AG04450 (cell line): ENCODE measurements around the gene SLC4A9. TPM values are rescaled to one million over a fixed set of nuclear protein-coding genes. Genes with fewer than 3 reads are reported as not detected.

ENCODE experiments used
- CTCF ChIA-PET: fragments of 300-600, 350-600 bp; formaldehyde crosslinking; extraction: SDS; loops from one replicate; lab custom pipeline; 2022; ENCODE audit warnings: antibody characterized with exemption, inconsistent platforms; lab: Charles Lee
- POLR2A ChIA-PET: fragments of 350-600 bp; formaldehyde crosslinking; extraction: SDS; loops from one replicate; lab custom pipeline; 2021; ENCODE audit warnings: antibody characterized with exemption, inconsistent platforms; lab: Yijun Ruan, JAX
- DNase-seq: peaks from one replicate; pipeline ENCODE4 v3.0.0-alpha.2; 2011; ENCODE audit warnings: low read depth, low spot score
- H3K27ac ChIP-seq: one replicate; pipeline ENCODE4 v1.5.1; 2012; ENCODE audit warnings: low read depth, low read length, control low read depth
- H3K27me3 ChIP-seq: one replicate; pipeline ENCODE4 v1.6.0; 2012; ENCODE audit warnings: low read length; ENCODE audit not compliant: control insufficient read depth, insufficient read depth
- H3K4me3 ChIP-seq: 2 replicates; pipeline ENCODE4 v1.5.1; 2011; ENCODE audit warnings: mild to moderate bottlenecking, low read depth, low read length, control low read depth
- H3K9me3 ChIP-seq: 2 replicates; pipeline ENCODE4 v1.5.1; 2012; ENCODE audit warnings: low read length; ENCODE audit not compliant: control insufficient read depth, insufficient read depth
- CTCF ChIP-seq: IDR thresholded peaks from 2 replicates; pipeline ENCODE4 v1.5.1; 2011; ENCODE audit warnings: low read depth, low read length, control low read depth, inconsistent platforms
- polyA minus RNA-seq: library from RNA; depleted of rRNA, polyadenylated mRNA; stranded (reverse); fragments of >200 nt; gene quantifications from 2 replicates; pipeline ENCODE4 v1.2.3, GENCODE V29; 2011; rRNA and poly(A)+ RNA removed
- polyA plus RNA-seq: library from polyadenylated mRNA; depleted of rRNA; stranded (reverse); fragments of >200 nt; gene quantifications from 2 replicates; pipeline ENCODE4 v1.2.3, GENCODE V29; 2011; rRNA removed

SLC4A9 gene
- not detected in 2 replicates for polyA plus RNA-seq
- polyA minus RNA-seq, result not detected in 2 replicates

- no peaks in the 10 kb centered on the region for H3K27me3 ChIP-seq
- H3K9me3 ChIP-seq, result no peaks in the 10 kb centered on the region; the same call in 1 of the 2 replicates
- ChIA-PET CTCF (interaction anchor here (0.6 to 9.5 kb wide), 5 partner anchors 8 to 124 kb away, joined by 4 to 279 read pairs (median 13); no protein-coding TSS in a partner anchor), POLR2A (no interaction called here)
- H3K27ac ChIP-seq, result no peak within 1 kb of the TSS
- no peak for TF ChIP-seq CTCF
- no peak within 1 kb of the TSS for H3K4me3 ChIP-seq
- no peak for DNase-seq
Measured at GRCh38 chr5:140360101-140360500, at the start of gene SLC4A9. Gene SLC4A9 (plus strand): TSS chr5:140360194. CDS start chr5:140360237, 43 bp downstream.

GRCh38 chr5:140310434-140310833 lies 49.6 kb upstream of the SLC4A9 start:
- ChIA-PET CTCF (interaction anchor here (1.1 to 2.2 kb wide), 3 partner anchors 36 to 66 kb away, joined by 4 to 10 read pairs (median 5); partner anchors contain the start of gene HBEGF), POLR2A (interaction anchor here (1.1 kb wide), 1 partner anchor 36 kb away, joined by 5 read pairs; the partner anchor contains the start of gene HBEGF)
- Histone ChIP-seq H3K27me3 (no peaks in the 10 kb centered on the region), H3K4me3 (no peak overlapping the region), H3K27ac (no peak overlapping the region), H3K9me3 (no peaks in the 10 kb centered on the region)
- no peak for DNase-seq
- no peak for TF ChIP-seq CTCF

GRCh38 chr5:140311011-140311467 lies 49.0 kb upstream of the SLC4A9 start:
- no peak overlapping the region for H3K4me3 ChIP-seq
- ChIA-PET CTCF (interaction anchor here (1.1 to 2.2 kb wide), 4 partner anchors 35 to 67 kb away, joined by 3 to 10 read pairs (median 4); partner anchors contain the start of gene HBEGF), POLR2A (interaction anchor here (1.1 kb wide), 1 partner anchor 35 kb away, joined by 5 read pairs; the partner anchor contains the start of gene HBEGF)
- no peaks in the 10 kb centered on the region for H3K9me3 ChIP-seq
- H3K27me3 ChIP-seq, result no peaks in the 10 kb centered on the region
- H3K27ac ChIP-seq, result no peak overlapping the region
- no peak for TF ChIP-seq CTCF
- DNase-seq, result peak; percentile 72

GRCh38 chr5:140312067-140312790 lies 47.8 kb upstream of the SLC4A9 start:
- Histone ChIP-seq H3K27me3 (no peaks in the 10 kb centered on the region), H3K27ac (peak overlapping the region; percentile 90), H3K9me3 (no peaks in the 10 kb centered on the region), H3K4me3 (no peak overlapping the region)
- ChIA-PET POLR2A (interaction anchor here (0.8 to 1.2 kb wide), 3 partner anchors 10 to 34 kb away, joined by 4 to 5 read pairs (median 4); partner anchors contain the start of genes HBEGF and PFDN1), CTCF (interaction anchor here (1.0 to 2.2 kb wide), 4 partner anchors 9 to 68 kb away, joined by 3 to 10 read pairs (median 6); partner anchors contain the start of gene PFDN1)
- no peak for TF ChIP-seq CTCF
- peak; percentile 90 for DNase-seq
